Motor neuron (in vitro differentiated cells): ENCODE results near the gene ELL2. TPM values are rescaled to one million over a fixed set of nuclear protein-coding genes. Genes with fewer than 3 reads are reported as not detected.
"Not testable (repeated sequence)": the region's sequence is repeated elsewhere in the genome, so short reads cannot be mapped to it uniquely, and the experiment has no call there.

Source experiments
- ATAC-seq, 8 experiments: fragments of 200-7000 bp; cut with Tn5 transposase; replicated peaks in 6 of 8; 2 replicates each; pipeline ENCODE4 v1.8.0; 2021; ENCODE audit warnings: mild to moderate bottlenecking in 8 of 8, moderate library complexity in 8 of 8
- H3K27ac ChIP-seq, 2 donors: fragments of 250-450 bp; sonication (Bioruptor Pico); 2 replicates each; pipeline ENCODE4 v1.9.0; 2021; ENCODE audit warnings: antibody characterized with exemption in 2 of 2, mild to moderate bottlenecking in 2 of 2, moderate library complexity in 1 of 2
- H3K4me1 ChIP-seq, 2 donors: fragments of 250-450 bp; sonication (Bioruptor Pico); replicated peaks in 1 of 2; 2 replicates each; pipeline ENCODE4 v1.6.1; 2021; ENCODE audit warnings: antibody characterized with exemption in 2 of 2, mild to moderate bottlenecking in 2 of 2, moderate library complexity in 1 of 2
- H3K4me3 ChIP-seq, 5 donors: fragments of 250-450 bp; sonication (Bioruptor Pico); 2 replicates each; pipeline ENCODE4 v1.9.0; 2021; ENCODE audit warnings: antibody characterized with exemption in 5 of 5, mild to moderate bottlenecking in 5 of 5, moderate library complexity in 4 of 5
- WGBS, 10 experiments: fragments of 450-650 bp; shearing (Covaris generic); methylation state at CpG; one replicate each; pipeline ENCODE4 v1.0.0; 2022; 5-methylcytosine and 5-hydroxymethylcytosine counted together
- in situ Hi-C, 9 experiments: fragments of 400-800 bp; cut with MboI; loops; one replicate each; pipeline ENCODE4 v1.15.0; 2021; ENCODE audit warnings: low sequenced_read_pairs in 9 of 9, low pct_unique_long_range_greater_than_20kb in 2 of 9; ENCODE audit not compliant: unreplicated experiment in 9 of 9
- total RNA-seq, 8 experiments: library from RNA; unstranded; fragments of 300-600 nt; gene quantifications; 2 replicates each; pipeline versions ENCODE4 v1.2.3 to v1.2.4, GENCODE V29; 2022

Gene ELL2
- total RNA-seq, 8 experiments from 2014 or later: 3.4 to 46.2 (median 19.2) TPM

DNA sequence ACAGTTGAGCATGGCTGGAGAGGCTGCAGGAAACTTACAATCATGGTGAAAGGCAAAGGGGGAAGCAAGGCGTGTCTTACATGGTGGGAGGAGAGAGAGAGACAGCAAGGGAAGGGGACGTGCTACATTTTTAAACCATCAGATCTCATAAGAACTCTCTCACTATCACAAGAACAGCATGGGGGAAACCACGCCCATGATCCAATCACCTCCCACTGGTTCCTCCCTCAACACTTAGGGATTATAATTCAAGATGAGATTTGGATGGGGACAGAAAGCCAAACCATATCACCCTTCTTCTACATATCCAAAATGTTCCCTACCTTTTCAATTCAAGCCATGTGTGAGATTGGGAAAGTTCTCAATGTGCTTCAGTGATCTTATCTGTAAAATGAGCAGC is 116.3 kb downstream of the ELL2 start:
- Histone ChIP-seq H3K4me3 (no peak overlapping the region), H3K4me1 (no peaks in the 10 kb centered on the region), H3K27ac (no peak overlapping the region)
- in situ Hi-C loops: loop anchor here in 5 of 9 experiments (10.0 to 25.0 kb wide), 4 partner anchors 183 to 211 kb away; partner anchors contain the start of gene RFESD (in 2 of the 5)
- 57 to 100% (median 78%) methylated on average over 1 to 3 of the region's 3 CpGs; no CpG with 5 or more reads in 3 of the 10 experiments for WGBS, 10 experiments
- ATAC-seq: no peak

DNA sequence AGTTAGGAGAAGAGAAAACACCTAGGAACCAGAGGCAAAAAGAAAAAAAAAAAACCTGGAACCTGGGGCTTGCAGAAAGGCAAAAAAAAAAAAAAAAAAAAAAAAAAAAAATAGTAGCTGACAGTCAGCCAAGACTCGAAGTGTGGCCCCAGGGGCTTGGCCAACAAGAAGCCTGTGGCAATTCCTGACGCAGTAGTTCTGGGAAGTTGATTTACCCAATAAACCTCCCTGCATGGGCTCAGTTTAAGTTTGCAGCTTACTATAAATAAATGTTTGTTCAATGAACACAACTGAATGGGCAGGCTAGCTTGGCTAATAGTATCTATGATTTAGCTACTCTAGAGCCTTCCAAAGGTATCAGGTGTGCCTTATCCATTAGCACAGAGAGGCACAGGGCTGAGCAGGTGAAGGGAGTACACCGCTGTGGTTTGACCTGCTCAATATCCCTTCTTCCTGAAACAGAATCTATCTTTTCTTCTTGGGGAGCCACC is 117.9 kb downstream of the ELL2 start:
- no peaks in the 10 kb centered on the region for H3K4me1 ChIP-seq
- in situ Hi-C loops: loop anchor here in 5 of 9 experiments (10.0 to 25.0 kb wide), 4 partner anchors 181 to 209 kb away; partner anchors contain the start of gene RFESD (in 2 of the 5)
- no peak overlapping the region for H3K27ac ChIP-seq
- H3K4me3 ChIP-seq: no peak overlapping the region
- 23 to 100% (median 74%) methylated on average over 1 to 3 of the region's 3 CpGs for WGBS, 10 experiments
- no peak for ATAC-seq

GRCh38 chr5:95842854-95843544 is 118.7 kb downstream of the ELL2 start:
- ATAC-seq: peak in 1 of 8 experiments; percentile 24
- in situ Hi-C loops: loop anchor here in 5 of 9 experiments (10.0 to 25.0 kb wide), 4 partner anchors 181 to 208 kb away; partner anchors contain the start of gene RFESD (in 2 of the 5)
- Histone ChIP-seq H3K27ac (no peak overlapping the region), H3K4me3 (no peak overlapping the region), H3K4me1 (no peaks in the 10 kb centered on the region)
- 71 to 91% (median 80%) methylated on average over 2 to 9 of the region's 11 CpGs; no CpG with 5 or more reads in 3 of the 10 experiments for WGBS, 10 experiments

GRCh38 chr5:95841914-95842812 is 119.5 kb downstream of the ELL2 start:
- in situ Hi-C loops: loop anchor here in 5 of 9 experiments (10.0 to 25.0 kb wide), 4 partner anchors 180 to 207 kb away; partner anchors contain the start of gene RFESD (in 2 of the 5)
- WGBS, 10 experiments: 0 to 100% (median 80%) methylated on average over 2 to 8 of the region's 8 CpGs
- H3K4me1 ChIP-seq: no peaks in the 10 kb centered on the region
- H3K27ac ChIP-seq: no peak overlapping the region
- H3K4me3 ChIP-seq: no peak overlapping the region
- peak in 3 of 8 experiments; percentile 48 to 95 (median 94) for ATAC-seq

- in situ Hi-C loops: loop anchor here in 5 of 9 experiments (10.0 to 25.0 kb wide), 4 partner anchors 179 to 206 kb away; partner anchors contain the start of gene RFESD (in 2 of the 5)
- no peak for ATAC-seq
Measured at GRCh38 chr5:95840956-95841705, 120.5 kb downstream of the ELL2 start.

DNA sequence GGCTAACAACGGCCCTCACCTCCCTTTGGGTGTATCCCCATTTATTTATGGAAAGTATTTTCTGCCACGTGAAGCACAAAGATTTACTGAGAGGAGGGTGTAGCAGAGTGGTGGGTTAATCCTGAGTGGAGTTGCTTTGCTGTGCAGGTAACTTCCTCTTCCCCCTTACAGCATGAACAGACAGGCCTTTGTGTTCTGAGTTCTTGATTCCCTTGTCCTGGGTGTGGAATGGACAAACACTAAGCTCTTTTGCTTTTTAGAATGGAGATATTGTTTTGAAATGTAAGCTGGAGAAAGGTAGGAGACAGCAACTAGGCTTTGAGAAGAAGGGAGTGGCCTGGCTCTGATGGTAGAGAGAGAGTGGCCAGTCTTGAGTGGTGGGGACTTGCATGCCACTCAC is 122.0 kb downstream of the ELL2 start:
- no peak for ATAC-seq
- Histone ChIP-seq H3K4me3 (no peak overlapping the region), H3K27ac (no peak overlapping the region), H3K4me1 (no peaks in the 10 kb centered on the region)
- WGBS, 10 experiments: 17 to 100% (median 75%) methylated on average over 1 to 2 of the region's 2 CpGs; no CpG with 5 or more reads in 5 of the 10 experiments
- in situ Hi-C loops: loop anchor here in 5 of 9 experiments (10.0 to 25.0 kb wide), 4 partner anchors 177 to 205 kb away; partner anchors contain the start of gene RFESD (in 2 of the 5)

More at GRCh38 chr5:95840956-95841705, 120.5 kb downstream of the ELL2 start:
- H3K4me1 ChIP-seq: no peaks in the 10 kb centered on the region
- H3K27ac ChIP-seq: no peak overlapping the region
- no peak overlapping the region for H3K4me3 ChIP-seq
- WGBS, 10 experiments: 60 to 91% (median 69%) methylated on average over 1 of the region's 1 CpG; no CpG with 5 or more reads in 4 of the 10 experiments

DNA sequence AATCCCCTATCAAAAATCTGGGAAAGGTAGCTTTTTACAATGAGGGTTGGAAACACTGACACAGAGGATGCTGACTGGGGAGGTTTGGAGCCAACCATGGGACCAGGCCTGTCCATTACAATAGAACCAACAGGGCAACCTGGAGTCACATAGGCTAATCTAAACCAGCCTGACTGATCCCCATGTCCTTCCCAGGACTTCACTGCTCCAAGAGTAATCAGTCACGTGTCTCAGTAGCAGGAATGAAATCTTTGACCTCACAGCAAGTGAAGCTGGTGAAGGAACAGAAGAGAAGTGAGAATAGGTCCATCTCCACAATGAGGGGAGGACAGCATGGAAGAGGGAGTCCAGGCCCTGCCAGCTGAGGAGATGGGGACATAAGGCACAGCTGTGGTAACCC is 123.1 kb downstream of the ELL2 start:
- no peak overlapping the region for H3K4me3 ChIP-seq
- no peaks in the 10 kb centered on the region for H3K4me1 ChIP-seq
- ATAC-seq: no peak
- no peak overlapping the region for H3K27ac ChIP-seq
- 33 to 83% methylated on average over 1 of the region's 1 CpG; no CpG with 5 or more reads in 8 of the 10 experiments for WGBS, 10 experiments
- in situ Hi-C loops: loop anchor here in 3 of 9 experiments (25.0 kb wide), 2 partner anchors 176 to 201 kb away; partner anchors contain the start of gene RFESD (in 2 of the 3)

GRCh38 chr5:95838001-95838520 is 123.6 kb downstream of the ELL2 start:
- in situ Hi-C loops: loop anchor here in 3 of 9 experiments (25.0 kb wide), 2 partner anchors 176 to 201 kb away; partner anchors contain the start of gene RFESD (in 2 of the 3)
- ATAC-seq: no peak
- Histone ChIP-seq H3K4me3 (no peak overlapping the region), H3K4me1 (no peaks in the 10 kb centered on the region), H3K27ac (no peak overlapping the region)
- WGBS, 10 experiments: 72 to 100% (median 92%) methylated on average over 1 to 6 of the region's 8 CpGs; no CpG with 5 or more reads in 3 of the 10 experiments

- no peaks in the 10 kb centered on the region for H3K4me1 ChIP-seq
- ATAC-seq: no peak
- WGBS, 10 experiments: 75 to 96% (median 91%) methylated on average over 1 to 5 of the region's 5 CpGs; no CpG with 5 or more reads in 2 of the 10 experiments
- in situ Hi-C loops: loop anchor here in 3 of 9 experiments (25.0 kb wide), 2 partner anchors 175 to 200 kb away; partner anchors contain the start of gene RFESD (in 2 of the 3)
- no peak overlapping the region for H3K27ac ChIP-seq
- H3K4me3 ChIP-seq: no peak overlapping the region
Measured at GRCh38 chr5:95837492-95837891, 124.2 kb downstream of the ELL2 start.

DNA sequence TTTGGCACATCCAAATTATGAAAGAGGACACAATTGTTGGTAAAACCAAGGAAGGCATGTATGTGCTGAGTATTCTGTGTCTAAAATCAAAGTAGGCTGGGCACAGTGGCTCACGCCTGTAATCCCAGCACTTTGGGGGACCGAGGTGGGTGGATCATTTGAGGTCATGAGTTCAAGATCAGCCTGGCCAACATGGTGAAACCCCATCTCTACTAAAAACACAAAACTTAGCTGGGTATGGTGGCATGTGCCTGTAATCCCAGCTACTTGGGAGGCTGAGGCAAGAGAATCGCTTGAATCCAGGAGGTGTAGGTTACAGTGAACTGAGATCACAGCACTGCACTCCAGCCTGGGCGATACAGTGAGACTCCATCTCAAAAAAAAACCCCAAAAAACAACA is 124.7 kb downstream of the ELL2 start:
- not testable (repeated sequence) for H3K4me1 ChIP-seq, ATAC-seq, H3K4me3 ChIP-seq, H3K27ac ChIP-seq
- in situ Hi-C loops: loop anchor here in 3 of 9 experiments (25.0 kb wide), 2 partner anchors 175 to 200 kb away; partner anchors contain the start of gene RFESD (in 2 of the 3)
- WGBS, 10 experiments: 90 to 100% (median 100%) methylated on average over 1 to 4 of the region's 4 CpGs; no CpG with 5 or more reads in 2 of the 10 experiments

DNA sequence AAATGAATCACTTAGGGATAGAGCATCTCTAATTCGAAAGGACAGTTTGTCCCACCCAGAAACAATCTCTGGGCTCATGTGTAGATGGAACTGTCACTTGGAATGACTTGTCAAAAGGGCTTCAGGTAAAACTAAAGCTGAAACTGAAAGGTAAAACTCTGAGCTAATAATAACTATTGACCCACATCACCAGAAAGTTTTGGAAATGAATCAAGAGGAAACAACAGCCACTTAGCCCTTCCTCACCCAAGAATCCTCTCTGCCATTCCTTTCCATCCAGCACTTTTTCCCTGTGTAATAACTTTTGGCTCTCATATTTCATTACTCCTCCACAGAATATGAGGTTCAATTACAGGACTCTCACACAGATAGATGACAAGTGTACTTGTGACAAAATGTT is 125.1 kb downstream of the ELL2 start:
- Histone ChIP-seq H3K27ac (no peak overlapping the region), H3K4me3 (no peak overlapping the region), H3K4me1 (no peaks in the 10 kb centered on the region)
- ATAC-seq: no peak
- in situ Hi-C loops: loop anchor here in 3 of 9 experiments (25.0 kb wide), 2 partner anchors 174 to 199 kb away; partner anchors contain the start of gene RFESD (in 2 of the 3)
- 75 to 100% (median 88%) methylated on average over 1 of the region's 1 CpG; no CpG with 5 or more reads in 5 of the 10 experiments for WGBS, 10 experiments
